ENCODE data around the gene POLN.

POLN gene

DNA sequence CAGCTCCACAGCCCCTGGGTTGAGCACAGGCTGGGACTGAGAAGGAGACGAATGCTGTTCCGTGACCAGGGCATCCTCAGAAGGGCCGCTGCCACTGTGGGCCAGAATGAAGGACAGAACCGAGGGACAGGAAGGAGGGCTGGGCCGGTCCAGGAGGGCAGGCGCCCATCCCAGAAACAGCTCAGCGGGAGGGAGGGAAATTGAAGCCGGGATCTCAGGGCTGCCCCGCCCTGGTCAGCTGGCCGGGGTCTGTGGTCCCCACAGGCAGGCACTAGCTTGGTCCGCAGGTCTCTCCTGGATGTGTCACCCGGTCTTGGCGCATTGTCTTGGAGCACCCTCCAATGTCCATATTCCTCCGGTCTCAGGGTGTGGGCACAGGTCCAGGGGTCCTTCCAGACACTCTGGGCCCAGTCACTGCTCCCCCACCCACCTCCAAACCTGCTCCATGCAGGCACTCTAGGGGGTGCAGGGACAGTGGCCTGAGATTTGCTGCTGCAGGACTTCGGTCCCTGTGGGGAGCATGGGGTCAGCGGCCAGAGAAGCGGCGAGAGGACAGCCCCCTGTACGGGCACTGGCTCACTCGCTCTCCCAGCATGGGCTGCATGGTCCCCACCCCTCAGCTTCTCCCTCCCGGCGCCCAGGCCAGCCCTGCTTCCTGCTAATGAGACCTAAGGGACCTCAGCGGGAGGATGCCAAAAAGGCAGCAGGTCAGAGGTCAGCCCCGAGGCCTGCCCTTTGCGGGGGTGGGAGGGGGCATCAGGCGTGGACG lies 43.9 kb upstream of the POLN start:
- TF ChIP-seq ZNF70 (CRISPR knock-in tag; IDR thresholded peaks at IDR 0.05) (no peak), ZC3H10 (CRISPR knock-in tag; IDR thresholded peaks at IDR 0.05) (no peak), RARB (CRISPR knock-in tag; IDR thresholded peaks at IDR 0.05) (no peak), ESRRG (CRISPR knock-in tag; IDR thresholded peaks at IDR 0.05) (no peak), TCF4 (CRISPR knock-in tag; IDR thresholded peaks at IDR 0.05; ENCODE audit: borderline replicate concordance) (no peak), TOX (CRISPR knock-in tag; IDR thresholded peaks at IDR 0.05; ENCODE audit: borderline replicate concordance) (no peak), CSDC2 (CRISPR knock-in tag; IDR thresholded peaks at IDR 0.05) (no peak)
- TF ChIP-seq, protein P1, sequence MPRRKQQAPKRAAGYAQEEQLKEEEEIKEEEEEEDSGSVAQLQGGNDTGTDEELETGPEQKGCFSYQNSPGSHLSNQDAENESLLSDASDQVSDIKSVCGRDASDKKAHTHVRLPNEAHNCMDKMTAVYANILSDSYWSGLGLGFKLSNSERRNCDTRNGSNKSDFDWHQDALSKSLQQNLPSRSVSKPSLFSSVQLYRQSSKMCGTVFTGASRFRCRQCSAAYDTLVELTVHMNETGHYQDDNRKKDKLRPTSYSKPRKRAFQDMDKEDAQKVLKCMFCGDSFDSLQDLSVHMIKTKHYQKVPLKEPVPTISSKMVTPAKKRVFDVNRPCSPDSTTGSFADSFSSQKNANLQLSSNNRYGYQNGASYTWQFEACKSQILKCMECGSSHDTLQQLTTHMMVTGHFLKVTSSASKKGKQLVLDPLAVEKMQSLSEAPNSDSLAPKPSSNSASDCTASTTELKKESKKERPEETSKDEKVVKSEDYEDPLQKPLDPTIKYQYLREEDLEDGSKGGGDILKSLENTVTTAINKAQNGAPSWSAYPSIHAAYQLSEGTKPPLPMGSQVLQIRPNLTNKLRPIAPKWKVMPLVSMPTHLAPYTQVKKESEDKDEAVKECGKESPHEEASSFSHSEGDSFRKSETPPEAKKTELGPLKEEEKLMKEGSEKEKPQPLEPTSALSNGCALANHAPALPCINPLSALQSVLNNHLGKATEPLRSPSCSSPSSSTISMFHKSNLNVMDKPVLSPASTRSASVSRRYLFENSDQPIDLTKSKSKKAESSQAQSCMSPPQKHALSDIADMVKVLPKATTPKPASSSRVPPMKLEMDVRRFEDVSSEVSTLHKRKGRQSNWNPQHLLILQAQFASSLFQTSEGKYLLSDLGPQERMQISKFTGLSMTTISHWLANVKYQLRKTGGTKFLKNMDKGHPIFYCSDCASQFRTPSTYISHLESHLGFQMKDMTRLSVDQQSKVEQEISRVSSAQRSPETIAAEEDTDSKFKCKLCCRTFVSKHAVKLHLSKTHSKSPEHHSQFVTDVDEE (CRISPR knock-in tag; IDR thresholded peaks at IDR 0.05): no peak
- TF ChIP-seq, protein P2, sequence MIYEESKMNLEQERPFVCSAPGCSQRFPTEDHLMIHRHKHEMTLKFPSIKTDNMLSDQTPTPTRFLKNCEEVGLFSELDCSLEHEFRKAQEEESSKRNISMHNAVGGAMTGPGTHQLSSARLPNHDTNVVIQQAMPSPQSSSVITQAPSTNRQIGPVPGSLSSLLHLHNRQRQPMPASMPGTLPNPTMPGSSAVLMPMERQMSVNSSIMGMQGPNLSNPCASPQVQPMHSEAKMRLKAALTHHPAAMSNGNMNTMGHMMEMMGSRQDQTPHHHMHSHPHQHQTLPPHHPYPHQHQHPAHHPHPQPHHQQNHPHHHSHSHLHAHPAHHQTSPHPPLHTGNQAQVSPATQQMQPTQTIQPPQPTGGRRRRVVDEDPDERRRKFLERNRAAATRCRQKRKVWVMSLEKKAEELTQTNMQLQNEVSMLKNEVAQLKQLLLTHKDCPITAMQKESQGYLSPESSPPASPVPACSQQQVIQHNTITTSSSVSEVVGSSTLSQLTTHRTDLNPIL (CRISPR knock-in tag; IDR thresholded peaks at IDR 0.05; ENCODE audit: low read depth): no peak
- TF ChIP-seq, protein P3, sequence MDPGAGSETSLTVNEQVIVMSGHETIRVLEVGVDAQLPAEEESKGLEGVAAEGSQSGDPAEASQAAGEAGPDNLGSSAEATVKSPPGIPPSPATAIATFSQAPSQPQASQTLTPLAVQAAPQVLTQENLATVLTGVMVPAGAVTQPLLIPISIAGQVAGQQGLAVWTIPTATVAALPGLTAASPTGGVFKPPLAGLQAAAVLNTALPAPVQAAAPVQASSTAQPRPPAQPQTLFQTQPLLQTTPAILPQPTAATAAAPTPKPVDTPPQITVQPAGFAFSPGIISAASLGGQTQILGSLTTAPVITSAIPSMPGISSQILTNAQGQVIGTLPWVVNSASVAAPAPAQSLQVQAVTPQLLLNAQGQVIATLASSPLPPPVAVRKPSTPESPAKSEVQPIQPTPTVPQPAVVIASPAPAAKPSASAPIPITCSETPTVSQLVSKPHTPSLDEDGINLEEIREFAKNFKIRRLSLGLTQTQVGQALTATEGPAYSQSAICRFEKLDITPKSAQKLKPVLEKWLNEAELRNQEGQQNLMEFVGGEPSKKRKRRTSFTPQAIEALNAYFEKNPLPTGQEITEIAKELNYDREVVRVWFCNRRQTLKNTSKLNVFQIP (CRISPR knock-in tag; IDR thresholded peaks at IDR 0.05; ENCODE audit: borderline replicate concordance, low read depth): no peak
- ATAC-seq: no peak

DNA sequence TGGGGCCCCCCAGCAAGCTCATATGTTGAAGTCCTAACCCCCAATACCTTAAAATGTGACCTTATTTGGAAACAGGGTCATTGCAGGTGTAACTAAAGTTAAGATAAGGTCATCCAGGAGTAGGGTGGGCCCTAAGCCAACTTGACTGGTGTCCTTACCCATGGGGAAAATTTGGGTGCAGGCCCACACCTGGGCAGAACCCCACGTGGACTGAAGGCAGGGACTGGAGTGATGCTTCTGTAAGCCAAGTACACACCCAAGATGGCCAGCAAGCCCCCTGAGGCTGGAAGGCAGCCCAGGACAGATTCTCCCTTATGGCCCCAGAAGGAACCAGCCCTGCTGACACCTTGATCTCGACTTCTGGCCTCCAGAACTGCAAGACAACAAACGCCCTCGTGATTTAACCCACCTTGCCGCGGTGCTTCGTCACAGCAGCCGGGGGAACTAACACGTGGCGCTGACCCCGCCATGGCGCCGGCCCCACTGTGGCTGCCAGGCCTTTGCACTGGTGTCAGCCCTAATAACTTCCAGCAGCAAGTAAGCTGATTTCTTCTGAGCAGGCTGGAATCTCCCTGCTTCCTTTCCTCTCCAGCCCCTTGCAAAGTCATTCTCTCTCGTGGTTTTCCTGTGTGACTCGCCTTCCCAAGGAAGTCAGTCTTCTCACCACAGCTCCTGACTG lies 43.2 kb upstream of the POLN start:
- TF ChIP-seq TOX (CRISPR knock-in tag; IDR thresholded peaks at IDR 0.05; ENCODE audit: borderline replicate concordance): no peak
- TF ChIP-seq, protein P2 (CRISPR knock-in tag; IDR thresholded peaks at IDR 0.05; ENCODE audit: low read depth): no peak
- TF ChIP-seq, protein P4, sequence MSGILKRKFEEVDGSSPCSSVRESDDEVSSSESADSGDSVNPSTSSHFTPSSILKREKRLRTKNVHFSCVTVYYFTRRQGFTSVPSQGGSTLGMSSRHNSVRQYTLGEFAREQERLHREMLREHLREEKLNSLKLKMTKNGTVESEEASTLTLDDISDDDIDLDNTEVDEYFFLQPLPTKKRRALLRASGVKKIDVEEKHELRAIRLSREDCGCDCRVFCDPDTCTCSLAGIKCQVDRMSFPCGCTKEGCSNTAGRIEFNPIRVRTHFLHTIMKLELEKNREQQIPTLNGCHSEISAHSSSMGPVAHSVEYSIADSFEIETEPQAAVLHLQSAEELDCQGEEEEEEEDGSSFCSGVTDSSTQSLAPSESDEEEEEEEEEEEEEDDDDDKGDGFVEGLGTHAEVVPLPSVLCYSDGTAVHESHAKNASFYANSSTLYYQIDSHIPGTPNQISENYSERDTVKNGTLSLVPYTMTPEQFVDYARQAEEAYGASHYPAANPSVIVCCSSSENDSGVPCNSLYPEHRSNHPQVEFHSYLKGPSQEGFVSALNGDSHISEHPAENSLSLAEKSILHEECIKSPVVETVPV (CRISPR knock-in tag; IDR thresholded peaks at IDR 0.05): no peak
- TF ChIP-seq, protein P1 (CRISPR knock-in tag; IDR thresholded peaks at IDR 0.05): no peak
- no peak for TF ChIP-seq CSDC2 (CRISPR knock-in tag; IDR thresholded peaks at IDR 0.05)
- no peak for TF ChIP-seq ZFP3 (CRISPR knock-in tag; IDR thresholded peaks at IDR 0.05)
- no peak for TF ChIP-seq PPARA (CRISPR knock-in tag; IDR thresholded peaks at IDR 0.05; ENCODE audit: borderline replicate concordance)
- peak; percentile 26; the same call in 2 of the 3 replicates for ATAC-seq

All from SK-N-SH treated with all-trans-retinoic acid at 6 μM for 48 hours (cell line).